Measurements from ENCODE around the gene NXPH1. TPM values are rescaled to one million over a fixed set of nuclear protein-coding genes. Genes with fewer than 3 reads are reported as not detected.
"Not testable (repeated sequence)": the region's sequence is repeated elsewhere in the genome, so short reads cannot be mapped to it uniquely, and the experiment has no call there.

The NXPH1 gene
- total and polyA plus RNA-seq, 4 donors, result 17.1 to 71.3 (median 58.5) TPM

DNA sequence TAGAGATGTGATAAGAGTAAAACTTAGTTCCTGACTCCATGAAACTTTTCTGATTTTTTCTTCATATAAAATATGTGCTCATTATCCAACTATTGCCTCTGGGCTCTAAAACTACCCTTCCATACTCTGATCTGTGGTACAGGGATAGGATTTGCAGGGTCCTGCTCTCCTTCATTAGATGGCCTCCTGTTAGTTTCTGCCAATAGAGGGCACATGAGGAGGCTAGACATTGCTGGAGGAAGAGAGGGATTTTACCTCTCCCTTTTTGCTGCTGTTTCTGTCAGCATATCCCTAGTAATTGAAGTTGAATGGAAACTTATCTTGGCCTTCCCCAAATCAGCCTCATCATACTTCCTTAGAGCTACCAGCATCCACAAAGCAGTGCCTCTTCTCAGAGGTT lies 269.4 kb downstream of the NXPH1 start:
- no peak for DNase-seq (ENCODE audit: low read depth in 4 of 6, low spot score in 6 of 6)
- no peaks in the 10 kb centered on the region for H3K36me3 ChIP-seq (ENCODE audit: control insufficient read depth, insufficient read depth, low read length)

DNA sequence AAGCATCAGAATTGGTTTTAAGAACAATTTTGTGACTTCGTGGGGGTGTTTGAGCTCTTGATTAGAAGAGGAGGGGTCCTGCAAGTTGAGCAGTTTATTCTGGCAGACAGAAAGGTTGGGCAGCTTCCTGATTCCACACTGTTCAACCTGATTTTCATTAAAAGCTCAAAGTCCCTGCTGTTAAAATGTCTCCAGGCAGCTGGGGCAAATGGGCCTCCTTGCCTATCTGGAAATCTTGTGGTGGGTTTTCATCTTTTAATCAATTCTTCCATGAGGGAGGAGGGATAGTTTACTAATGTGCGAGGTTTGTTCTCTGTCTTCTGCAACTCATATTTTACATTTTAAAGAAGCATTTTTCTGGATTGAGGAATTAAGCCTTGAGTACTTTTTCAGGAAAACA lies 276.7 kb downstream of the NXPH1 start:
- no CpG with 5 or more reads among the region's 2 CpGs for WGBS (ENCODE audit: insufficient coverage)
- H3K27ac ChIP-seq (ENCODE audit: low read depth, low read length), result no peak overlapping the region
- H3K9me3 ChIP-seq (ENCODE audit: control insufficient read depth, insufficient read depth, low read length), result no peaks in the 10 kb centered on the region
- H3K27me3 ChIP-seq (ENCODE audit: control insufficient read depth, insufficient read depth, low read length), result no peaks in the 10 kb centered on the region
- H3K4me3 ChIP-seq (ENCODE audit: low read depth, low read length), result no peak overlapping the region
- no peaks in the 10 kb centered on the region for H3K36me3 ChIP-seq (ENCODE audit: control insufficient read depth, insufficient read depth, low read length)
- peak in 1 of 6 donors; percentile 67 for DNase-seq (ENCODE audit: low read depth in 4 of 6, low spot score in 6 of 6)
- H3K4me1 ChIP-seq (ENCODE audit: control insufficient read depth, insufficient read depth, low read length), result no peaks in the 10 kb centered on the region

More for the DNA sequence above, 269.4 kb downstream of the NXPH1 start:
- no peak overlapping the region for H3K27ac ChIP-seq (ENCODE audit: low read depth, low read length)
- no peaks in the 10 kb centered on the region for H3K9me3 ChIP-seq (ENCODE audit: control insufficient read depth, insufficient read depth, low read length)
- H3K4me3 ChIP-seq (ENCODE audit: low read depth, low read length), result no peak overlapping the region
- H3K4me1 ChIP-seq (ENCODE audit: control insufficient read depth, insufficient read depth, low read length), result no peaks in the 10 kb centered on the region
- H3K27me3 ChIP-seq (ENCODE audit: control insufficient read depth, insufficient read depth, low read length), result no peaks in the 10 kb centered on the region

DNA sequence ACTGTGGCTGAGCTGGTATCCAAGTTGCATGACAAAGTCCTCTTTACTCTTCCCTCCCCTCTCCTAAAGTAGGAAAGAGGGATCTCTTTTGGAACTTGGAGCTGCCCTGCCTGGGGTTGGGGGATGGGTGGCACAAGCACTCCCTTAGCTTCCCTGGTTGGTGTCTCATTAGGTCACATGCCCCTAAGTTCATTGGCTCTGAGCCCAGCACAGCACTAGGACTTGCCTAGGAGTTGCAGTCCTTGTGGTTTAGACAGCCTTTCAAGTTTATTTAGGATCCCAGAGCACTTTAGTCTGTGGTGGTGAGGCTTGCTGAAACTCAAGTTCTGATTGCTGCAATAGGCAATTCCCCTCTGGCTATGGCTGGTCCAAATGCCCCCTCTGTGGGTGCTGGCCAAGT lies 281.4 kb downstream of the NXPH1 start:
- DNase-seq (ENCODE audit: low read depth in 4 of 6, low spot score in 6 of 6), result no peak
- no peaks in the 10 kb centered on the region for H3K36me3 ChIP-seq (ENCODE audit: control insufficient read depth, insufficient read depth, low read length)
- no peaks in the 10 kb centered on the region for H3K27me3 ChIP-seq (ENCODE audit: control insufficient read depth, insufficient read depth, low read length)
- no peak overlapping the region for H3K4me3 ChIP-seq (ENCODE audit: low read depth, low read length)
- no peak overlapping the region for H3K27ac ChIP-seq (ENCODE audit: low read depth, low read length)
- H3K4me1 ChIP-seq (ENCODE audit: control insufficient read depth, insufficient read depth, low read length), result no peaks in the 10 kb centered on the region
- H3K9me3 ChIP-seq (ENCODE audit: control insufficient read depth, insufficient read depth, low read length), result no peaks in the 10 kb centered on the region

DNA sequence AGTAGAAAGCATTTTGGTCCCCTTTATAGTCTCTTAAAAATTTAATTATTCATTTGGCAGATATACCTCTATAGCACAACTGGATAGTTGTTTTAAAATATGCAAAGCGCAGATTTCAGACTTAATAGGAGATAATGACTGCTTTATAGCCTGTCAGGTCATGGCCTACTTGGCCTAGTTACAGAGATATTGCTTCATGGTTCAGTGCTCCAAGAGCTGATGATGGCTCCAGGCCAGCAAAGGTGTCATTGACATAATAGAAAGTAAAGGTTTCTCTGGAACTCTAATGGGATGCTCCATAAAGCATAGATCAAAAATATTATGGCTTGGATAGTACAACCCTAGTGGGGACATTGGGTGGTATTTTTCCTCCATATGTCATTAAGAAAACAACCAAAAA lies 285.7 kb downstream of the NXPH1 start:
- Histone ChIP-seq H3K27me3 (ENCODE audit: control insufficient read depth, insufficient read depth, low read length) (no peaks in the 10 kb centered on the region), H3K27ac (ENCODE audit: low read depth, low read length) (no peak overlapping the region), H3K4me1 (ENCODE audit: control insufficient read depth, insufficient read depth, low read length) (no peaks in the 10 kb centered on the region), H3K9me3 (ENCODE audit: control insufficient read depth, insufficient read depth, low read length) (no peaks in the 10 kb centered on the region), H3K36me3 (ENCODE audit: control insufficient read depth, insufficient read depth, low read length) (no peaks in the 10 kb centered on the region), H3K4me3 (ENCODE audit: low read depth, low read length) (no peak overlapping the region)
- DNase-seq (ENCODE audit: low read depth in 4 of 6, low spot score in 6 of 6), result peak in 1 of 6 donors; percentile 32
- WGBS (ENCODE audit: insufficient coverage), result no CpG with 5 or more reads among the region's 1 CpG

DNA sequence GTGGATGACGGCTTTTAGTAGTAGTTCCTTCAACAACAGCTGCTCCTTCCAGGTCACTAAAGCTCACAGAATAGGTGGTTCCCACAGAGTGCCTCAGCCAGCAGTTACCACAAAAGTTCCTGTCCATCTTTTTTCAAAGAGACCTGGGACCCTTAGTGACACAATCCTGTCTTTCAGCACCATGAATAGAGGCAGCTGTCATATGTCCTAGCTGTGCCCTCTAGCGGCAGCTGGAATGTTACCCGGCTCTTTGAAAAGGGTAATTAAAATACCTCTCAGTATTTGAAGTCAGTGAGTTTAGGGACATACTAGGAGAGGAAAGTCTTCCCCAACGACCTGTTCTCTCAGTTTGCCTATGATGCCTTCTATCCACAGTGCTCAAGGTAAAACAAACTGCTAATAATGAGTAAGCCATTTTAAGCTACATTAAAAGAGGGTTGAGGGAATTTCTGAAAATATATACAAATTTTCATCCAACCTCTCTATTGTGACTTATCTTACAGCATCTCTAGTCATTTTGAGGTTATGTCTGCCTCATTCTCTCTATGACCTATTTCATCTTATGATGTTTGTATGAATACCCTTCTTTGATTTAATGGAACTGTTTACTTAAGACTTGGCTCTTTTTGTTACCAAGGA lies 290.8 kb downstream of the NXPH1 start:
- H3K9me3 ChIP-seq (ENCODE audit: control insufficient read depth, insufficient read depth, low read length), result no peaks in the 10 kb centered on the region
- no peak overlapping the region for H3K4me3 ChIP-seq (ENCODE audit: low read depth, low read length)
- DNase-seq (ENCODE audit: low read depth in 4 of 6, low spot score in 6 of 6), result peak in 5 of 6 donors; percentile 17 to 70 (median 26)
- no peaks in the 10 kb centered on the region for H3K27me3 ChIP-seq (ENCODE audit: control insufficient read depth, insufficient read depth, low read length)
- H3K27ac ChIP-seq (ENCODE audit: low read depth, low read length), result no peak overlapping the region
- H3K4me1 ChIP-seq (ENCODE audit: control insufficient read depth, insufficient read depth, low read length), result no peaks in the 10 kb centered on the region
- WGBS (ENCODE audit: insufficient coverage), result 67% methylated on average over 1 of the region's 4 CpGs
- H3K36me3 ChIP-seq (ENCODE audit: control insufficient read depth, insufficient read depth, low read length), result no peaks in the 10 kb centered on the region

DNA sequence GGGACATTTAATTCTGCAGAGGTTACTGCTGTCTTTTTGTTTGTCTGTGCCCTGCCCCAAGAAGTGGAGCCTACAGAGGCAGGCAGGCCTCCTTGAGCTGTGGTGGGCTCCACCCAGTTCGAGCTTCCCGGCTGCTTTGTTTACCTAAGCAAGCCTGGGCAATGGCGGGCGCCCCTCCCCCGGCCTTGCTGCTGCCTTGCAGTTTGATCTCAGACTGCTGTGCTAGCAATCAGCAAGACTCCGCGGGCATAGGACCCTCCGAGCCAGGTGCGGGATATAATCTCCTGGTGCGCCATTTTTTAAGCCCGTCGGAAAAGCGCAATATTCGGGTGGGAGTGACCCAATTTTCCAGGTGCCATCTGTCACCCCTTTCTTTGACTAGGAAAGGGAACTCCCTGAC lies 298.3 kb downstream of the NXPH1 start:
- H3K4me3 ChIP-seq (ENCODE audit: low read depth, low read length); DNase-seq (ENCODE audit: low read depth in 4 of 6, low spot score in 6 of 6); H3K9me3 ChIP-seq (ENCODE audit: control insufficient read depth, insufficient read depth, low read length); H3K4me1 ChIP-seq (ENCODE audit: control insufficient read depth, insufficient read depth, low read length); H3K27ac ChIP-seq (ENCODE audit: low read depth, low read length); H3K27me3 ChIP-seq (ENCODE audit: control insufficient read depth, insufficient read depth, low read length); H3K36me3 ChIP-seq (ENCODE audit: control insufficient read depth, insufficient read depth, low read length): not testable (repeated sequence)
- WGBS (ENCODE audit: insufficient coverage), result 92% methylated on average over 9 of the region's 14 CpGs

DNA sequence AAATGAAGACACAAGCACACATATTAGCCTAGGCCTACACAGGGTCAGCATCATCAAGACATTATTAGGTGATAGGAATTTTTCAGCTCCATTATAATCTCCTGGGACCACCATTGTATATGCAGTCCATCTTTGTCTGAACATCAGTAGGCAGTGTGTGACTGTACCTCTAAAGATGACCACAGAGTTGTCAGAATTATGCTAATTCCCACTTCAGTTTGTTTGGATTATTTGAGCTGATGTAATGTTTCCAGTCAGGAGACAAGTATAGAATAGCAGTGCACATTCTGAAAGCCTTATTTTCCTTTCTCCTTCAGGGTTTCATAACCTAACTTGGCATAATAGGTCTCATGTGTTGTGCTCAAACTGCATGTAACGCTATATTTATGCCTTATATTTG lies 306.4 kb downstream of the NXPH1 start:
- no peak for DNase-seq (ENCODE audit: low read depth in 4 of 6, low spot score in 6 of 6)
- H3K36me3 ChIP-seq (ENCODE audit: control insufficient read depth, insufficient read depth, low read length), result no peaks in the 10 kb centered on the region
- no peak overlapping the region for H3K27ac ChIP-seq (ENCODE audit: low read depth, low read length)
- no peak overlapping the region for H3K4me3 ChIP-seq (ENCODE audit: low read depth, low read length)
- H3K4me1 ChIP-seq (ENCODE audit: control insufficient read depth, insufficient read depth, low read length), result no peaks in the 10 kb centered on the region
- no CpG with 5 or more reads among the region's 1 CpG for WGBS (ENCODE audit: insufficient coverage)
- H3K9me3 ChIP-seq (ENCODE audit: control insufficient read depth, insufficient read depth, low read length), result no peaks in the 10 kb centered on the region
- H3K27me3 ChIP-seq (ENCODE audit: control insufficient read depth, insufficient read depth, low read length), result no peaks in the 10 kb centered on the region

DNA sequence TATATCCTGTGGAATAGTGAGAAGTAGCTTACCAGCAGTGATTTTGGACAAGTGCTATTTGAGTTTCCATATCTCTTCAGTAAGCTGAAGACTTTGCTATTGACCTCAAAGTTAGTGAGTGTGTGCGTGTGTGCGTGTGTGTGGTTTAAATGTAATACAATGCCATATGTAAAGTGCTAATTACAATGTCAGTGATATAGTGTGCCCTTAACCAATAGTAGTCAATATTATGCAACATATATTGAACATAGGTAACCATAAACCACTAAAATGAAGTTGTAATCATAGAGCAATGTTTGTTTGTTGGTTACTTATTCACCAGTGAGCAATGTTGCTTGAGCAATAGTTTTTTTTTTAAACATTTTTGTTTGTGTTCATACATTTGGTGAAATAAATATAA lies 309.4 kb downstream of the NXPH1 start:
- WGBS (ENCODE audit: insufficient coverage), result no CpG with 5 or more reads among the region's 2 CpGs
- no peak for DNase-seq (ENCODE audit: low read depth in 4 of 6, low spot score in 6 of 6)

DNA sequence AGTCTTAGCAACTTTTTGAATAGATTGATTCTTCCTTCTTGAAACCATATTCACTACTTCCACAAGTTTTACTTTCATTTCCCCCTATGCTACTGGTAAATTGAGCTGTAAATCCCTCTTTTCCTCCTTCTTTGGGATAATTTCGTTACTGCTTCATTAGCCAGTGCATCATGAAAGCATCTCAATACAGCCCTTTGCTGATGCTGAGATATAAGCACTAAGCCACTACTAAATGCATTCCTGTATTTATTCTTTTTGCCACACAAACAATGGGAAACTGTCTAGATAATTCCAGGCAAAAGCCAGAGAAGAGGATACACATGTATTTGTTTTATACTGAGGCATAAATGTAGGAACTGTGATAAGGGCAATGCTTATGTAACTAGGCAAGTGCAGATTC lies 313.9 kb downstream of the NXPH1 start:
- no peaks in the 10 kb centered on the region for H3K9me3 ChIP-seq (ENCODE audit: control insufficient read depth, insufficient read depth, low read length)
- WGBS (ENCODE audit: insufficient coverage), result no CpG with 5 or more reads among the region's 1 CpG
- DNase-seq (ENCODE audit: low read depth in 4 of 6, low spot score in 6 of 6), result no peak
- no peaks in the 10 kb centered on the region for H3K36me3 ChIP-seq (ENCODE audit: control insufficient read depth, insufficient read depth, low read length)
- no peak overlapping the region for H3K4me3 ChIP-seq (ENCODE audit: low read depth, low read length)
- H3K27me3 ChIP-seq (ENCODE audit: control insufficient read depth, insufficient read depth, low read length), result no peaks in the 10 kb centered on the region
- H3K4me1 ChIP-seq (ENCODE audit: control insufficient read depth, insufficient read depth, low read length), result no peaks in the 10 kb centered on the region
- H3K27ac ChIP-seq (ENCODE audit: low read depth, low read length), result no peak overlapping the region

More for the DNA sequence above, 309.4 kb downstream of the NXPH1 start:
- Histone ChIP-seq H3K4me3 (ENCODE audit: low read depth, low read length) (no peak overlapping the region), H3K27ac (ENCODE audit: low read depth, low read length) (no peak overlapping the region), H3K36me3 (ENCODE audit: control insufficient read depth, insufficient read depth, low read length) (no peaks in the 10 kb centered on the region), H3K4me1 (ENCODE audit: control insufficient read depth, insufficient read depth, low read length) (no peaks in the 10 kb centered on the region), H3K27me3 (ENCODE audit: control insufficient read depth, insufficient read depth, low read length) (no peaks in the 10 kb centered on the region), H3K9me3 (ENCODE audit: control insufficient read depth, insufficient read depth, low read length) (no peaks in the 10 kb centered on the region)

DNA sequence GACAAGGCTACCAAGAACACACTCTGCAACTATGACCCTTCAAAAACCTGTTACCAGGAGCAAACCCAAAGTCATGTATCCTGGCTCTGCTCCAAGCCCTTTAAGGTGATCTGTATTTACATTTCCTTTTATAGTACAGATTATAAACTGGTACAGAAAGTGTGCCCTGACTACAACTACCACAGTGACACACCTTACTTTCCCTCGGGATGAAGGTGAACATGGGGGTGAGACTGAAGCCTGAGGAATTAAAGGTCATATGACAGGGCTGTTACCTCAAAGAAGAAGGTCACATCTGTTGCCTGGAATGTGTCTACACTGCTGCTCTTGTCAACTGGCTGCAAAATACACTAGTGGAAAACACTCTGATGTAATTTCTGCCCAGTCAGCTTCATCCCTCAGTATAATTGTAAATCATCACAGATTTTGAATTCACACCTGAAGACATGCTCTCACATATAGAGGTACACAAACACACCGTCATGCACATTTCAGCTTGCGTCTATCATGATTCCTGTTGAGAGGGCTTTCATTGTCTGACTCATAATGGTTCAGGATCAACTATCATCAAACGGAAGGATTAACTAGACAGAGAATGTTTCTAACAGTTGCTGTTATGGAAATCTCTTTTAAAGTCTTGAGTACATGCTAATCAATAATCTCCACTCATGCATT lies 318.3 kb downstream of the NXPH1 start:
- Histone ChIP-seq H3K27ac (ENCODE audit: low read depth, low read length) (no peak overlapping the region), H3K4me3 (ENCODE audit: low read depth, low read length) (no peak overlapping the region), H3K9me3 (ENCODE audit: control insufficient read depth, insufficient read depth, low read length) (no peaks in the 10 kb centered on the region), H3K4me1 (ENCODE audit: control insufficient read depth, insufficient read depth, low read length) (no peaks in the 10 kb centered on the region), H3K27me3 (ENCODE audit: control insufficient read depth, insufficient read depth, low read length) (no peaks in the 10 kb centered on the region), H3K36me3 (ENCODE audit: control insufficient read depth, insufficient read depth, low read length) (no peaks in the 10 kb centered on the region)
- no peak for DNase-seq (ENCODE audit: low read depth in 4 of 6, low spot score in 6 of 6)
- WGBS (ENCODE audit: insufficient coverage), result no CpG with 5 or more reads among the region's 4 CpGs
